ENCODE results near the gene ENTPD8. TPM values are rescaled to one million over a fixed set of nuclear protein-coding genes. Genes with fewer than 3 reads are reported as not detected.

Gene ENTPD8
- total RNA-seq, 4 donors from 2014 or later, result not detected

DNA sequence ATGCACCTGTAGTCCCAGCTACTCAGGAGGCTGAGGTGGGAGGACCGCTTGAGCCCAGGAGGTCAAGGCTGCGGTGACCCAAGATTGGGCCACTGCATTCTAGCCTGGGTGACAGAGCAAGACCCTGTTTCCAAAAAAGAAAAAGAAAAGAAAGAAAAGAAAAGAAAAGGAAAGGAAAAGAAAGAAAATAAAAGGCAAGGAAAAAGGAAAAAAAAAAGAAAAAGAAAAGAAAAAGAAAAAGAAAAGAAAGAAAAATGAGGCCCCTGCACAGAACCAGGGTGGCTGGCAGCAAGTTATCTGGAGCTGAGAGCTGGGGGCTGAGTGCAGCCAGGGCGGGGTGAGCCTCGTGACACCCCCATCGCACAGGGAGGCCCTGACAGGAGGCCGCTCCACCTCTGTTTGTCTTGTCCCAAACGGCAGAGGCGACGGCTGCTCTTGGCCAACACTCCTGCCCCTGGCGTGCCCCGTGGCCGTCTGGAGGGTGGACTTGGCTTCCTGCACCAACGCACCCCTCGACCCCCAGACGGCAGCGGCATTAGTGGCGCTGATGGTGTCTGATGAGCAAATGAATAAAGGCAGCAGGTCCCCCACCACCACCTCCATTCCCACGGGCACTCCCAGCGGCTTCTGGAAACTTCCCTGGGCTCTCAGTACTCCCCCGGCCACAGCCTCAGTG lies 34.9 kb downstream of the ENTPD8 start:
- Histone ChIP-seq H3K27me3 (peaks cover 0 to 4% of the 10 kb centered on the region in 2 donors), H3K27ac (peak overlapping the region in 1 of 4 donors; percentile 77), H3K4me1 (peaks cover 0 to 25% (median 21%) of the 10 kb centered on the region in 4 donors), H3K4me3 (peak overlapping the region; percentile 22 to 47 (median 40)), H3K9me3 (no peaks in the 10 kb centered on the region), H3K36me3 (peaks cover 0 to 2% (median 0%) of the 10 kb centered on the region in 3 donors)
- WGBS, 2 donors, result 47 to 54% methylated on average over 18 to 20 of the region's 20 CpGs
- no peak for TF ChIP-seq EP300 (IDR thresholded peaks at IDR 0.05)
- TF ChIP-seq, protein P1, sequence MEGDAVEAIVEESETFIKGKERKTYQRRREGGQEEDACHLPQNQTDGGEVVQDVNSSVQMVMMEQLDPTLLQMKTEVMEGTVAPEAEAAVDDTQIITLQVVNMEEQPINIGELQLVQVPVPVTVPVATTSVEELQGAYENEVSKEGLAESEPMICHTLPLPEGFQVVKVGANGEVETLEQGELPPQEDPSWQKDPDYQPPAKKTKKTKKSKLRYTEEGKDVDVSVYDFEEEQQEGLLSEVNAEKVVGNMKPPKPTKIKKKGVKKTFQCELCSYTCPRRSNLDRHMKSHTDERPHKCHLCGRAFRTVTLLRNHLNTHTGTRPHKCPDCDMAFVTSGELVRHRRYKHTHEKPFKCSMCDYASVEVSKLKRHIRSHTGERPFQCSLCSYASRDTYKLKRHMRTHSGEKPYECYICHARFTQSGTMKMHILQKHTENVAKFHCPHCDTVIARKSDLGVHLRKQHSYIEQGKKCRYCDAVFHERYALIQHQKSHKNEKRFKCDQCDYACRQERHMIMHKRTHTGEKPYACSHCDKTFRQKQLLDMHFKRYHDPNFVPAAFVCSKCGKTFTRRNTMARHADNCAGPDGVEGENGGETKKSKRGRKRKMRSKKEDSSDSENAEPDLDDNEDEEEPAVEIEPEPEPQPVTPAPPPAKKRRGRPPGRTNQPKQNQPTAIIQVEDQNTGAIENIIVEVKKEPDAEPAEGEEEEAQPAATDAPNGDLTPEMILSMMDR (IDR thresholded peaks at IDR 0.05), result no peak
- no peak for TF ChIP-seq POLR2A (IDR thresholded peaks at IDR 0.05)
- no peak for DNase-seq (ENCODE audit: low spot score in 2 of 2)

DNA sequence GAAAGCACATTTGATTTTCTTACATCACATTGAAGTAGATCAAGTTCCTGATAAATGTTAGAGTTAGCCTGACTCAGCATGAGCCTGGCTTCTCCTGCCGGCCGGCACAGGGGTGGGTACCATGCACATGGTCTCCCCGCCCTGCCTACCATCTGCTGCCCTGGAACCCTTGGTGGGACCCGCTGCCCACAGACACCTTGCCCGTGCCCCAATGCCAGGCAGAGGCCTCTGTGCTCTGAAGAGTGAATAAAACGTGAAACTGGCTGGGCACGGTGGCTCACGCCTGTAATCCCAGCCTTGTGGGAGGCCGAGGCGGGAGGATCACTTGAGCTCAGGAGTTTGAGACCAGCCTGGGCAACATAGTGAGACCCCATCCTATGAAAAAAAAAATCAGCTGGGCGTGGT lies 35.5 kb downstream of the ENTPD8 start:
- no peaks in the 10 kb centered on the region for H3K9me3 ChIP-seq
- H3K36me3 ChIP-seq, result peaks cover 0 to 2% (median 0%) of the 10 kb centered on the region in 3 donors
- no peak for DNase-seq (ENCODE audit: low spot score in 2 of 2)
- no peak overlapping the region for H3K27ac ChIP-seq
- H3K4me3 ChIP-seq, result no peak overlapping the region
- peaks cover 0 to 4% of the 10 kb centered on the region in 2 donors for H3K27me3 ChIP-seq
- WGBS, 2 donors, result 89 to 93% methylated on average over 9 to 11 of the region's 11 CpGs
- TF ChIP-seq POLR2A (IDR thresholded peaks at IDR 0.05), result no peak
- TF ChIP-seq, protein P1 (IDR thresholded peaks at IDR 0.05), result no peak
- TF ChIP-seq EP300 (IDR thresholded peaks at IDR 0.05), result no peak
- peaks cover 0 to 20% (median 17%) of the 10 kb centered on the region in 4 donors for H3K4me1 ChIP-seq

DNA sequence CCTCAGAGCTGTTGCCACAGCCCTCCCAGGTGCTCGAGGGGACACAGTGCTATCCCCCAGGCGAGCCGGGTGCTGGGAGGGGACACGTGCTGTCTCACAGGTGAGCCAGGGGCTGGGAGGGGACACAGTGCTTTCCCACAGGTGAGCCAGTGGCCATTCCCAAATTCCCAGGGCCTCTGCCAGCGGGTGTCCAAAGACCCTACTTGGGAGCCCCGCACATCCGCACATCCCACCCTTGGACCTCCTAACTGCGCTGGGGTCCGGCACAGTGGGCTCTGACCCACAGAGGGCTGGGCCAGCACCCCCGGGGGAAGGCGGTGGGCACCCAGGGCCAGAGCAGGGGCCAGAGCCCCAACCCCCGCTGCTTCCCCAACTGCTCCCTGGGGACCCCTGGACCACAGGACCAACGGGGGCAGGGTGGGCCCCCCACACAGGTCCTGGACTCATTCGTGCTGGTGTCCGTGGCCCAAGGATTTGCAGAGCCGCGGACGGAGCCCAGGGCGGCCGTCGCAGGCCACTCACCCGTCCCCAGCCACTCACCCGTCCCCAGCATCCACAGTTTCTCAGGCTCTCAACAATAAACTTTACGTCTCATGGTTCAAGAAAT lies 36.1 kb downstream of the ENTPD8 start:
- WGBS, 2 donors, result 87 to 89% methylated on average over 18 to 24 of the region's 24 CpGs
- Histone ChIP-seq H3K4me1 (peaks cover 0 to 19% (median 17%) of the 10 kb centered on the region in 4 donors), H3K36me3 (peaks cover 0 to 2% (median 0%) of the 10 kb centered on the region in 3 donors), H3K27ac (no peak overlapping the region), H3K9me3 (no peaks in the 10 kb centered on the region), H3K27me3 (peaks cover 0 to 4% of the 10 kb centered on the region in 2 donors), H3K4me3 (no peak overlapping the region)
- TF ChIP-seq EP300 (IDR thresholded peaks at IDR 0.05), result no peak
- TF ChIP-seq, protein P1 (IDR thresholded peaks at IDR 0.05), result no peak
- no peak for TF ChIP-seq POLR2A (IDR thresholded peaks at IDR 0.05)
- DNase-seq (ENCODE audit: low spot score in 2 of 2), result no peak

DNA sequence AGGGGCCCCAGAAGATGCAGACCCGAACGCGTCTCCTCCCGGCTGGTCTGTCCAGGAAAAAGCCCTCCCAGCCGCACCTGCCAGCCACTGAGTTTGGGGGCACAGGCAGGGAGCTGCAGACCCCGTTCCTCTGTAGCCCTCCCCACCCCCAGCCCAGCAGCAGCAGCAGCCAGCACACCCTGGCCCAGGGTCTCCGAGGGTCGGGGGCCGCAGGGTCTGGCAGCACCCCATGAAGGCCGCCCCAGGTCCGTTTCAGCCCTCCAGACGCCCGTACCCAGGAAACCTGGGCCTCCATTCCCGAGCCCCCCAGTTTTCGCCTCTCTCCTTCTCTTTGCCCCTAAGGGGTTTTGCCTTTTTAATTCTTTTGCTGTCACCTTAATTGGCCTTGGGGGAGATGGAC lies 37.9 kb downstream of the ENTPD8 start:
- Histone ChIP-seq H3K27me3 (peaks cover 0 to 4% of the 10 kb centered on the region in 2 donors), H3K4me1 (peaks cover 0 to 19% (median 17%) of the 10 kb centered on the region in 4 donors), H3K27ac (no peak overlapping the region), H3K36me3 (peaks cover 0 to 8% (median 0%) of the 10 kb centered on the region in 3 donors), H3K4me3 (no peak overlapping the region), H3K9me3 (no peaks in the 10 kb centered on the region)
- TF ChIP-seq POLR2A (IDR thresholded peaks at IDR 0.05) (no peak), EP300 (IDR thresholded peaks at IDR 0.05) (no peak)
- TF ChIP-seq, protein P1 (IDR thresholded peaks at IDR 0.05), result no peak
- DNase-seq (ENCODE audit: low spot score in 2 of 2), result no peak
- WGBS, 2 donors, result 89 to 90% methylated on average over 15 of the region's 15 CpGs

DNA sequence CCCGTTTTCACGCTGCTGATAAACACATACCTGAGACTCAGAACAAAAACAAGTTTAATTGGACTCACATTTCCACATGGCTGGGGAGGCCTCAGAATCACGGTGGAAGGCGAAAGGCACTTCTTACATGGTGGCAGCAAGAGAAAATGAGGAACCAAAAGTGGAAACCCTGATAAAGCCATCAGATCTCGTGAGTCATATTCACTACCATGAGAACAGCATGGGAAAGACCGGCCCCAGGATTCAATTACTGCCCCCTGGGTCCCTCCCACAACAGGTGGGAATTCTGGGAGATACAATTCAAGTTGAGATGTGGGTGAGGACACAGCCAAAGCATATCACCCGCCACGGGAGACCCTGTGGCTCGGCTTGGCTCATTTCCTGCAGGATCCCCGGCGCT lies 38.4 kb downstream of the ENTPD8 start:
- no peaks in the 10 kb centered on the region for H3K9me3 ChIP-seq
- H3K4me1 ChIP-seq, result peaks cover 0 to 17% (median 16%) of the 10 kb centered on the region in 4 donors
- no peak overlapping the region for H3K27ac ChIP-seq
- TF ChIP-seq, protein P1 (IDR thresholded peaks at IDR 0.05), result no peak
- TF ChIP-seq EP300 (IDR thresholded peaks at IDR 0.05) (no peak), POLR2A (IDR thresholded peaks at IDR 0.05) (no peak)
- H3K4me3 ChIP-seq, result no peak overlapping the region
- peaks cover 0 to 13% (median 0%) of the 10 kb centered on the region in 3 donors for H3K36me3 ChIP-seq
- peaks cover 0 to 4% of the 10 kb centered on the region in 2 donors for H3K27me3 ChIP-seq
- WGBS, 2 donors, result 83 to 88% methylated on average over 8 to 11 of the region's 11 CpGs
- no peak for DNase-seq (ENCODE audit: low spot score in 2 of 2)
